ENCODE data around the gene GPR63.

The GPR63 gene

DNA sequence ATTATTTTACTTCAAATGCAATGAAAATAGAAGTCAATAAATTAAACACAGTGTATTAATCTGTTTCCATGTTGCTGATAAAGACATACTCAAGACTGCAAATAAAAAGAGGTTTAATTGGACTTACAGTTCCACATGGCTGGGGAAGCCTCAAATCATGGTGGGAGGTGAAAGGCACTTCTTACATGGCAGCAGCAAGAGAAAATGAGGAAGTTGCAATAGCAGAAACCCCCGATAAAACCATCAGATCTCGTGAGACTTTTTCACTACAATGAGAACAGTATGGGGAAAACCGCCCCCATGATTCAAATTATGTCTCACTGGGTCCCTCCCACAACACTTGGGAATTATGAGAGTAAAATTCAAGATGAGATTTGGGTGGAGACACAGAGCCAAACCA is 82.2 kb downstream of the GPR63 start:
- DNase-seq (ENCODE audit: low read depth) = no peak

DNA sequence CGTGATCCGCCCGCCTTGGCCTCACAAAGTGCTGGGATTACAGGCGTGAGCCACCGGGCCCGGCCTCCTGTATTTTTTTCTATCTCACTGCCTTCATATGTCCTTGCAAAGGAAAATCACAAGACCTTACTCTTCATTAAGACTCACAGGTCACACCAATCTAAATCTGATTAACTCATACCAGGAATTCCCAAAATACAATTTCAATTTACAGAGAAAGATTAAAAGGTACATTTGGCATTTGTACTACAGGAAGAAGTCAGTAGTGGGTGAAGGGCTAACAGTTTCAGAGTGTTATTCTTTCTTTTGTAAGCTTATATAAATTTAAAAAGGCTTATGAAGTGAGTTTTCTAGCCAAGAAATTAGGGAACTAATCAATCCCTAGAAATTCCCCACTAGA is 87.4 kb downstream of the GPR63 start:
- no peak for DNase-seq (ENCODE audit: low read depth)

Measured in fibroblast of the conjunctiva (primary cell).